Tongue (tissue), 2 donors: ENCODE measurements around the gene IL17RA. TPM values are rescaled to one million over a fixed set of nuclear protein-coding genes. Genes with fewer than 3 reads are reported as not detected.

Experiments used
- DNase-seq: peaks from one replicate; pipeline ENCODE4 v3.0.0-alpha.2; 2015
- total RNA-seq: library from RNA; depleted of rRNA; stranded (reverse); fragments of >200 nt; gene quantifications from one replicate; pipeline ENCODE4 v1.2.3, GENCODE V29; 2014

The IL17RA gene
- total RNA-seq, 1 donor from 2014 or later: 3.7 TPM

DNA sequence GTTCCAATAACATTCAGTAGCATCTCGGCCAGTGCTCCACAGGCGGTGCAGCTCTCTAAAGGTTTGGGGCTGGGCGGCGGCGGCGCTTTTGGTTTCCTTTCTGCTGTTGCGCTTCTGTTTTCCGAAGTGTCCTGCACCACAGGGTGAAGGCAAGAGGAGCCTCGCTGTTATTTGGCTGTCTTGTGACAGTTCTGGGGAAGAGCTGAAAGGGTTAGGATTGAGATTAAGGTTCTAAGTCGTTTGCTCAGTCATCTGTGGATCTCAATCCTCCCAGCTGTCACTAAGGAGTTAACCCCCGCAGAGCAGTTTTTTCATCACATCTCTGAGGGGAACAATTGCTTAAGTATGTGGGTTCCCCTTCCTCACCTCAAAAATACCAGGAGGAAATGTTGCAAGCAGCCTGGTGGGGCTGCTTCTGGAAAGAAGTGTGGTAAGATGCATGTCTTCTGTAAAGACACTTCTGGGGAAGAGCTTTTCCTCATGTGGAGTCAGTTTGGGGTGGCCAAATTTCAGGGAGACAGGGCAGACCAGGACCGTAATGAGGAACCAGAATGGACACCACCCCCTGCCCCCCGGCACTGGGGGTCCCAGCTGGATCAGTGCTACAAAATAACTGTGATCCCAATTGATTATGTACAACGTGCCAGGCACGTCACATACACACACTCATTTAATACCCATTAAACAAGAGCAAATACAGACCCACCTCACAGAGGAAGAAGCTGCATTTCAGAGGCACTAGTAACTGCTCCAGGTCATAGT, 22.2 kb downstream of the IL17RA start:
- DNase-seq: no peak

GRCh38 chr22:17107547-17107810, 22.7 kb downstream of the IL17RA start:
- no peak for DNase-seq

DNA sequence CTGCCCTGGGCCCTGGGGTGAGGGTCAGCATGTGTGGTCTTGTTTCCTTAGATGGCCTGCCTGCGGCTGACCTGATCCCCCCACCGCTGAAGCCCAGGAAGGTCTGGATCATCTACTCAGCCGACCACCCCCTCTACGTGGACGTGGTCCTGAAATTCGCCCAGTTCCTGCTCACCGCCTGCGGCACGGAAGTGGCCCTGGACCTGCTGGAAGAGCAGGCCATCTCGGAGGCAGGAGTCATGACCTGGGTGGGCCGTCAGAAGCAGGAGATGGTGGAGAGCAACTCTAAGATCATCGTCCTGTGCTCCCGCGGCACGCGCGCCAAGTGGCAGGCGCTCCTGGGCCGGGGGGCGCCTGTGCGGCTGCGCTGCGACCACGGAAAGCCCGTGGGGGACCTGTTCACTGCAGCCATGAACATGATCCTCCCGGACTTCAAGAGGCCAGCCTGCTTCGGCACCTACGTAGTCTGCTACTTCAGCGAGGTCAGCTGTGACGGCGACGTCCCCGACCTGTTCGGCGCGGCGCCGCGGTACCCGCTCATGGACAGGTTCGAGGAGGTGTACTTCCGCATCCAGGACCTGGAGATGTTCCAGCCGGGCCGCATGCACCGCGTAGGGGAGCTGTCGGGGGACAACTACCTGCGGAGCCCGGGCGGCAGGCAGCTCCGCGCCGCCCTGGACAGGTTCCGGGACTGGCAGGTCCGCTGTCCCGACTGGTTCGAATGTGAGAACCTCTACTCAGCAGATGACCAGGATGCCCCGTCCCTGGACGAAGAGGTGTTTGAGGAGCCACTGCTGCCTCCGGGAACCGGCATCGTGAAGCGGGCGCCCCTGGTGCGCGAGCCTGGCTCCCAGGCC, 23.7 kb downstream of the IL17RA start:
- DNase-seq: no peak

DNA sequence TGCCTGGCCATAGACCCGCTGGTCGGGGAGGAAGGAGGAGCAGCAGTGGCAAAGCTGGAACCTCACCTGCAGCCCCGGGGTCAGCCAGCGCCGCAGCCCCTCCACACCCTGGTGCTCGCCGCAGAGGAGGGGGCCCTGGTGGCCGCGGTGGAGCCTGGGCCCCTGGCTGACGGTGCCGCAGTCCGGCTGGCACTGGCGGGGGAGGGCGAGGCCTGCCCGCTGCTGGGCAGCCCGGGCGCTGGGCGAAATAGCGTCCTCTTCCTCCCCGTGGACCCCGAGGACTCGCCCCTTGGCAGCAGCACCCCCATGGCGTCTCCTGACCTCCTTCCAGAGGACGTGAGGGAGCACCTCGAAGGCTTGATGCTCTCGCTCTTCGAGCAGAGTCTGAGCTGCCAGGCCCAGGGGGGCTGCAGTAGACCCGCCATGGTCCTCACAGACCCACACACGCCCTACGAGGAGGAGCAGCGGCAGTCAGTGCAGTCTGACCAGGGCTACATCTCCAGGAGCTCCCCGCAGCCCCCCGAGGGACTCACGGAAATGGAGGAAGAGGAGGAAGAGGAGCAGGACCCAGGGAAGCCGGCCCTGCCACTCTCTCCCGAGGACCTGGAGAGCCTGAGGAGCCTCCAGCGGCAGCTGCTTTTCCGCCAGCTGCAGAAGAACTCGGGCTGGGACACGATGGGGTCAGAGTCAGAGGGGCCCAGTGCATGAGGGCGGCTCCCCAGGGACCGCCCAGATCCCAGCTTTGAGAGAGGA, 24.5 kb downstream of the IL17RA start:
- no peak for DNase-seq

GRCh38 chr22:17109976-17110375, 25.2 kb downstream of the IL17RA start:
- no peak for DNase-seq

DNA sequence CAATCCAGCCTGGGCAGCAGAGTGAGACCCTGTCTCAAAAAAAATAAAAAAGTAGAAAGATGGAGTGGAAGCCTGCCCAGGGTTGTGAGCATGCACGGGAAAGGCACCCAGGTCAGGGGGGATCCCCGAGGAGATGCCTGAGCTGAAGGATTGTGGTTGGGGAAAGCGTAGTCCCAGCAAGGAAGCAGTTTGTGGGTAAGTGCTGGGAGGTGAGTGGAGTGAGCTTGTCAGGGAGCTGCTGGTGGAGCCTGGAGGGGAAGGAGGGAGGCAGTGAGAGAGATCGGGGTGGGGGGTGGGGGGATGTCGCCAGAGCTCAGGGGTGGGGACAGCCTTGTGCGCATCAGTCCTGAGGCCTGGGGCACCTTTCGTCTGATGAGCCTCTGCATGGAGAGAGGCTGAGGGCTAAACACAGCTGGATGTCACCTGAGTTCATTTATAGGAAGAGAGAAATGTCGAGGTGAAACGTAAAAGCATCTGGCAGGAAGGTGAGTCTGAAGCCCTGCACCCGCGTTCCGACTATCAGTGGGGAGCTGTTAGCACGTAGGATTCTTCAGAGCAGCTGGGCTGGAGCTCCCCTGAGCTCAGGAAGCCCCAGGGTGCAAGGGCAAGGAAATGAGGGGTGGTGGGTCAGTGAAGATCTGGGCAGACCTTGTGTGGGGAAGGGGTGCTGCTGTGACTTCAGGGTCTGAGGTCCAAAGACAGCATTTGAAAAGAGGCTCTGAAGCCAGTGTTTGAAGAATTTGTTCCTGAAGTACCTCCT, 26.2 kb downstream of the IL17RA start:
- no peak for DNase-seq

- DNase-seq: no peak
Measured at GRCh38 chr22:17112491-17113042, 27.8 kb downstream of the IL17RA start.

GRCh38 chr22:17113600-17113999, 28.8 kb downstream of the IL17RA start:
- no peak for DNase-seq

DNA sequence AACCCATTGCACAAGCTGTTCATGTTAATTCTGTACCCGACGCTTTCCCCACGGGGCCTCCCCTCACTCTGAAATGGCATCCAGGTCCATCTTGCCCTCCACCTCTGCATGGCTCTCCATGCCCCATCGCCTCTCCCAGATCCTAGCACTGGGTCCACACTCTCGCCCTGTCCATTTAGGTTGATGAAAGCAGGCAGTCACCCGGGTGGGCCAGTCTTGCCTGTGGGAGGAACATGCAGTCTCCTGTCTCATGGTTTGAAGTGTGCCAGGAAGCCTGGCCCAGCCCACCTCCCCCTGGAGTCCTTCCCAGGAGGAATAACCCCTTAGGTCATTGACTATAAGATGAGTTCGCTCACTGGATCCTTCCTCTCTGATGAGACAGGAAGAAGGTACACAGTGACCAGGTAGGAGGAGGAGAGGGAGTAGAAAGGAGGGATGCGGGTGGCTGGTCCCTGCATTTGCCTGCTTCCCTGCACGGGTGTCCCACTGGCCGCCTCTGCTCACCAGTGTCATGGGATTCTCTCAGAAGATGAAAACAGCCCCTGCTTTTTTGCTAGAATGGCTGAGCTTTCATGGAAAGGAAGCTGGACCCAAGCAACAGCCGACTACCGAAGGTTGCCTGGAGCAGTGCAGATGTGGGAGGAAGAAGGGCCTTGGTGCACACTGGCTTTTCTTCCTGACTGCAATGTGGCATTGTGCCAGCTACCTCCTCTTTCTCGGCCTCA, 29.5 kb downstream of the IL17RA start:
- DNase-seq: no peak

DNA sequence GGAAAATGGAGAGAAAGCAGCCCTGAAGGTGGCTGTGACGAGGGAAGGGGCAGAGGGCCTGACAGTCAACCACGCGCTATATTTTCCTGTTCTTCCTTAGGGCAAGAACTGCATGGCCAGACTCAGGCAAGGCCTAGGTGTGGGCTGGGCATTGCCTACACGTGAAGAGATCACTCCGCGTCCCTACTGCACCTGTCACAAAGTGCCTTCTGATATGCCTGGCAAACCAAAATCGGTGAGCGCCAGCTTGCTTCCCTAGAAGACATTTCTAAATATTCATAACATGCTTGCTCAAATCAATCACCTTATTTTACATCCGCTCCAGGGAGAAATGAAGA, 30.1 kb downstream of the IL17RA start:
- DNase-seq: no peak

DNA sequence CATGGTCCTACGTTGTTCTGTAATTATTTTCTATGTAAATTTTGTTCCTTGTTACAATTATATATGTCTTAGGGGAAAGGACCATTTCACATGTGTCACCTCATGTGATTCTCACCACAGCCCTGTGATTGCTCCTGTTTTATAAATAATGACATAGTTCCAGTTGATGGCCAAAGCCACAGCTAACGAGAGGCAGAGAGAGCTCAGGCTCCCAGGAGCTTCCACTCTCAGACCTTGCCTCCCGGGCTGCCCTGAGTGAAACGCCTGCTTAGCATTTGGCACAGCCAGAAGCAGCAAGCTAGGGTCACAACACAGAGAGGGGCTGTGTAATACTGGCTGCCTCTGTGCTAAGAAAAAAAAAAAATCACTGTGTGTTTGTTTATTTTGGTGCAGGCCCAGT, 30.4 kb downstream of the IL17RA start:
- DNase-seq: no peak

DNA sequence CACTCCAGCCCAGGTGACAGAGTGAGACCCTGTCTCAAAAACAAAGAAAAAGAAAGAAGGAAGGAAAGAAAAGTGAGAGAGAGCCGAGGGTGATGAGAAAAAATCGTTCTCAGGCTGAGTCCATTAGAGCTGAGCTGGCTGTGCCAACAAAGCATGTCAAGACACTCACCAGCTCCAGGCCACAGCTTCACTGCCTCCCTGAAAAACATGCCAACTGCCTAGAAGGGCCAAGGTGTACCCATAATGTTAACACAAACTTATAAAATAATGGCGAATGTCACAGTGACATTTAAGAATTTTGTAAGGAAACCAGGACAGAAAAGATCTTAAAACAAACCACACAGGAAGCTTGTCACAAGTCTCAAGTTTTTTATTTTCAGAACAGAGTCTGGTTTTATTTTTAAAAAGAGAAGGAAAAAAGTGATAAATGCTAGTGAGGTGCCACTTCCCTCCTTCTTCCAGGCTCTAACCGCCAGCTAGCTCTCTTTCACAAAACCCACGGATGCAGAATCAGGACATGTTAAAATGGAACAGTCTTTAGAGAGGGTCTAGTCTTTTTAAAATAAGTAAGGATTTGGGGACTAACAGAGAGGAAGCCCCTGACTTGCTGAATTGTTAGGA, 31.3 kb downstream of the IL17RA start:
- no peak for DNase-seq

DNA sequence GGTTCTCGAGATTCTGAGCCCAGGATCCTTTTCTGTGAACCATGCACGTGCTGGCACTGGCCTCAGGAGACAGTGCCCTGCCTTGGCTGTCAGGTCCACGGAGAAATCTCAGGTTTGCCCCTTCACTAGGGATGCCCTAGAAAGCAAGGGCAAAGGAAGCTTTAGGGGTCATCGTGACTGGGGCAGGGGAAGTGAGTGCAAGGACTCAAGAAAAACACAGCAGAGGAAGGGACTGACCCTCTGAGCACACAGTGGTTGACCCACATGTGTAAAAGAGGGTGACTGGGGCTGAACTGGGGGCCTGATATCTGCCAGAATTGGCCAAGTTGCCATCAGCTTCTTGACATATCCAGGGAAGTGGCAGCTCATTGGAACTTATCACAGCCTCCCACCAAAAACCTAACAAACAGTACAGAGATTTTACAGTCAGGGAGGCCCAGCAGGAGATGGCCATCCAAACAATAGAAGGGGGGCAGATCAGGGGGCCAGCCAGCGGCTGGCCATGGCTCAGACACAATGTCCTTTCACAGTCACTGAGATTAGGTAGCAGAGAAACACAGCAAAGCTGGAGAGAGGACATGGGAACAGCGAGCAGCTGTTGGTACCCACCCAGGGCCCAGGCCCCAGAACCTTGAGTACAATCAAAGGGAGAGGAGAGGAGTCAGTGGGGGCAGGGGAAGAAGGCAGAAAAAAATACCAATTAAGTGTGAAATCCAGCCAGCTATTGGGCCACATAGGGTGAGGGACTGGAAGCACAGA, 32.0 kb downstream of the IL17RA start:
- no peak for DNase-seq

DNA sequence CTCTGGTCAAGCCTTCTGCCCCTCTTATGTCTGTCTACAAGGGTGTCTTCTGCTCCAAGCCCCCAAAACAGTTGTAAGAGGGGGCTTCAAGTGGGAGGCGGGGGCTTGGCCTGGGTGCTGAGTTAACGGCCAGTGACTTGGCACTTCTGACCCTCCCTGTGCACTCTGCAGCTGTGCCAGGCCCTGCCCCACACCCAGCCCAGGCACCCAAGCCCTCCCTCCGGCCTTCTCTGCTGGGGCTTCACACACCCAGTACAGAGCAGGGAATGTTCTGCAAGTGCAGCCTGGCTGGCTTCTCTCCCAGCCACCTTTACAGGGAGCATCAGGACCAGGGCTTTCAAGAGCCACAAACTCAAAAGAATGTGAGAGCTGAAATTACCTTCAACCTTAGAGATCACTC, 32.6 kb downstream of the IL17RA start:
- DNase-seq: no peak

DNA sequence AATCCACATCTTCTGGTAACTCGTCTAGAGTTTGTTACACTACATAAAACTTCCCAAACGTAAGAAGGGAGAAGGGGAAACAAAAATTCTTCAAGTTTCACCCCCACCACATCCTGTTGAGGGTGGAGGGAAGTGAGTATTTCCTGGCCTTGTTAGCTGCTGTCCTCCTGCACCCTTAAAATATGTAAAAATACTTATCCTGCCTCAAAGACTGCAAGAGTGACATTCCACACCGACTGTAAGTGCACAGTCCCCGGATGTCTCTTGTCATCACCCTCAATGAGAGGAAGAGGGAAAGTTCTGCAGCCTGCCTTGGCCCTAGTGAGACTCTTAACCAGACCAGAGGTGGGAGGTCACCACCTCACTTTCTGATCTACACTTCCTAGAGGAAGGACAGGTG, 33.1 kb downstream of the IL17RA start:
- DNase-seq: no peak

GRCh38 chr22:17118342-17118741, 33.5 kb downstream of the IL17RA start:
- DNase-seq: no peak

DNA sequence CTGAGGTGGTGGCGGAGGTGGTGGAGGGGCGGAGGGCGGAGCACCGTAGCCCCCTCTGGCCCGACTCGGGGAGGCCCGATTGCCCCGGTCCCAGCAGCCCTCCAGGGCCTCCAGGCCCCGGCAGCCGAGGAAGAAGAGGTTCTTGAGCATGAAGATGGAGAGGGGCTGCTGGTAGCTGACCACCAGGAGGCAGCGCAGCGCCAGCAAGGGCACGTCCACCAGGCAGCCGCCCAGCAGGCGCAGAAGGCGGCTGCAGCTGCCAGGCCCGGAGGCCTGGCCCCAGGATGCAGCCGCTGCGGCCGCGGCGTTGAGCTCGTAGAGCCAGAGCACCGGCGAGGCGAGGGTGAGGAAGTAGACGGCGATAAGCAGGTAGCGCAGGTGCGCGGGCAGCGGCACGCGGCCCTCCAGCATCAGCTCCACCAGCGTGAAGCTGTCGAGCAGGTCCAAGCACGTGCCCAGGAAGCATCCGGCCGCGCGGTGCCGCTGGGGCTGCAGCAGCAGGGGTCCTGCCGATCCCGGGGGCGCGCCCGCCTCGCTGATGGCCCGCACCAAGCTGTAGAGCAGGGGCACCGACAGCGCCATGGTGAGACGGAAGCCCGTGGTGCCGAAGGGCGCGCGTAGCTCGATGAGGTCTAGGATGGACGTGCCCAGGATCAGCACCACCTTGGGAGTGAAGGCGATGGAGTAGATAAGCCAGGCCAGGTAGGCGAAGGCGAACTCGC, 34.8 kb downstream of the IL17RA start:
- peak; percentile 50 for DNase-seq

DNA sequence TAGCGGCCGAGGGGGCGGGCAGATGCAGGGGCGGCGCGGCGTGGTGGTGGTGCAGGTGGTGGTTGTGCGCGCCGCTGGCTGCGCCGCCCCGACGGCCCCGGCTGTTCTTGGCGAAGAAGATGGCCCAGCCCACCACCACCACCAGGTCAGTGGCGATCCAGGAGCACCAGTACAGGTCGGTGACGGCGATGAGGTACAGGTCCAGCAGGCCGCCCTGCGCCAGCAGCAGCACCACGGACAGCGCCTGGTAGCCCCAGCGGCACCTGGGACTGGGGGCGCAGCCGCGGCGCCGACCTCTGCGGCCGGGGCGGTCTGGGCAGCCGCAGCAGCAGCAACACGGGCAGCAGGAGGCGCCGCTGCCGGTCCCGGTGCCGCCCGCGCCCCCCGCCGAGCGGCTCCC, 35.5 kb downstream of the IL17RA start:
- DNase-seq: peak; percentile 80

DNA sequence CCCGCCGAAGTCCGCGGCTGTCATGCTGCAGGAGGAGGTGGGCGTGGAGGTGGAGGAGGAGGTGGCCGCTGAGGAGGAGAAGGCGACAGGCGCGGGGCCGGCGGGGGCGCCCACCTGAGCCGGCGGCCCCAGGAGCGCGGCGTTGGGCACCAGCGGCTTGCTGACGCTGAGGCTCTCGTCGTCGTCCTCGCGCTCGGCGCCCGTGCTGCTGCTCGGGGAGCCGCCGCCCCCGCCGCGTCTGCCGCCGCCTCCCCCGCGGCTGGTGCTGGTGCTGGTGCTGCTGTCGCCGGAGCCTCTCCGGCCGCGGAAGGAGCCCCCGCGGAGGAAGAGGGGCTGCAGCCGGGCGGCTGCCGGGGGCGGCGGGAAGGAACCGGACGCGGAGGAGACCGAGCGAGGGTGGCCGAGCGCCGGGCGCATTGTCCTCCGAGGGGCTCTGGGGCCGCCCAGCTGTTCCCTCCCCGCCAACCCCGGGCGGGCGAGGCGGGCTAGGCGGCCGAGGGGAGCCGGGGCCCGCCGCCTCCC, 36.0 kb downstream of the IL17RA start:
- no peak for DNase-seq
